NCI-H187 treated with DMSO at 0.1 percent for 48 hours (cell line): ENCODE results near the gene PABPC5.

ENCODE experiments used
- DNase-seq: peaks from one replicate; lab custom pipeline; 2025; lab: John Stamatoyannopoulos, UW

Gene PABPC5

DNA sequence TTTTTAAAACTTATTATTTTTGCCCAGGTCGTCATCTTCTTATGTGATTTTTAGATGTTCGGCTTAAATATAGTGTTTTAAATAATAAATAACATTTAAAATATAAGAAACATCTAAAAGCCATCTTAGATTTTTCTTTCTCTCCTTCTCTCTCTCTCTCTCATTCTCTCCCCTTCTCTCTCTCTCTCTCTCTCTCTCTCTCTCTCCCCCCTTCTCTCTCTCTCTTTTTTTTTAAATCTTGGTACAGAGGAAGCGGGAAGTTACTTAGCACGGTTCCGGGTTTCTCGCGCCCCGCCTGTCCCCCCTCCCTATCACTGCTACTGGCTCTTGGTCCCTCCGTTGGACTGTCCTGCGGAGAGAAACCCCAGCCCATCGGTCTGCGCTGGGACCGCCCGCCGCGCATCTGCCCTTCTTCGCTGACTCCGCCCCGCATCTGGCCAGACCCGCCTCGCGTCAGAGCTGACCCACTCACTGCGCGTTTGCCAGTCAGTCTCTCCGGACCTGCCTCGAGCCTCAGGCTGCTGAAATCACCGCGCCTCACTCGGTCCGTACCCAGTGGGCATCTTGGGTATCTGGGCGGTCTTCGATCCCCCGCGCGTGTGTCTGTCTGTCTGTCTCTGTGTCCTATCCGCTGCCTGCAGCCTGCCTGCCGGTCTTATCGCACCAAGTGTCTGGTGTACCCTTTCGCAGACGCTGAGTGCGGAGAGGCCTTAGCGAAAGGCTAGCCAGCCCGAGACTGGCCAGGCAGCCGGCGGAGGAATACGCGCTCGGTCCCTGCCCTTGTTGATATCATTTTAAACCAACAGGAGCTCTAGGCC, at the start of gene PABPC5:
Gene PABPC5, plus strand, starts transcription at position 489 of the 818 bp plus-strand sequence. CDS start 739 bp downstream, outside the sequence.
- DNase-seq: no peak

DNA sequence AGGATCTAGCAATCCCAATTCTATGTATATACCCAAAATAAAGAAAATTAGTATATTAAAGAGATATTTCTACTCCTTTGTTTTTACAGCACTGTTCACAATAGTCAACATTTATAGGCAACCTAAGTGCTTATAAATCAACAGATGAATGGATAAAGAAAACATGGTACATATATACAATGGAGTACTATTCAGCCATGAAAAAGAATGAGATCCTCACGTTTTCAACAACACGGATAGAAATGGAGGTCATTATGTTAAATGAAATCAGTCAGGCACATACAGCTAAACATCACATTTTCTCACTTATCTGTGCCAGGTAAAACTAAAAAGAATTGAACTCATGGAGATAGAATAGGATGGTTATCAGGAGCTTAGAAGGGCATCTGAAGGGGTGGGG, 45.6 kb upstream of the PABPC5 start:
- DNase-seq: no peak

DNA sequence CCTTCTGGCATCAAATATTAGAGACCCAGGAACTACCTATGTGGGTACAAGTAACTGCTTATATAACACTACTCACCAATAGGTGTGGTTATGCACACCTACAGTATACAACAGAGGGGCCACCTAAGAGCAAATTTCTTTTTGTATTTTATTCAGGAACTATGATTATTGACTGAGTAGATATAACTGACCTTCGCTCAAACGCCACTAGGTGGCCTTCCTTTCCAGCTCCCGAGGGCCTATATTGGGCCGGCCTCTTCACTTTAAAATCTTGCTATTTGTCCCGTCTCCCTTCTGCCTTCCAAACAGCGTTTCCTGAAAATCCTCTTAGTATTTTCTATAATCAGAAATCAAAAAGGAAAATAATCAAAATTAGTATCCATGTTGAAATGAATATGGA, 19.9 kb upstream of the PABPC5 start:
- DNase-seq: no peak

- DNase-seq: no peak
These were observed 756 bp downstream of the PABPC5 start for GRCh38 chrX:91435395-91435794.
